GM12875 (cell line): ENCODE data around the gene FEM1B.

ENCODE experiments used
- H3K4me3 ChIP-seq: one replicate; pipeline ENCODE4 v1.5.1; 2011; ENCODE audit warnings: low read depth, low read length, control low read depth
- CTCF ChIP-seq: IDR thresholded peaks from 2 replicates; pipeline ENCODE4 v1.5.1; 2011; ENCODE audit warnings: low read depth, mild to moderate bottlenecking, control low read depth, inconsistent platforms, low read length, moderate library complexity, borderline replicate concordance; ENCODE audit not compliant: insufficient read depth

Gene FEM1B

GRCh38 chr15:68277131-68277602, 378 bp upstream of the FEM1B start:
- TF ChIP-seq CTCF = no peak

DNA sequence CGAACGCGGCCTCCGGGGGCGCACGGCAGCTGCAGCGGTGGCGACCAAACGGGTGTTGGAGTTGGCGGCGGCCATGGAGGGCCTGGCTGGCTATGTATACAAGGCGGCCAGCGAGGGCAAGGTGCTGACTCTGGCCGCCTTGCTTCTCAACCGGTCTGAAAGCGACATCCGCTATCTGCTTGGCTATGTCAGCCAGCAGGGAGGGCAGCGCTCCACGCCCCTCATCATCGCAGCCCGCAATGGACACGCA, 725 bp downstream of the FEM1B start:
- TF ChIP-seq CTCF = peak; percentile 69
- H3K4me3 ChIP-seq = peak overlapping the region; percentile 81

More at GRCh38 chr15:68277131-68277602, 378 bp upstream of the FEM1B start:
- H3K4me3 ChIP-seq = peak overlapping the region; percentile 81

DNA sequence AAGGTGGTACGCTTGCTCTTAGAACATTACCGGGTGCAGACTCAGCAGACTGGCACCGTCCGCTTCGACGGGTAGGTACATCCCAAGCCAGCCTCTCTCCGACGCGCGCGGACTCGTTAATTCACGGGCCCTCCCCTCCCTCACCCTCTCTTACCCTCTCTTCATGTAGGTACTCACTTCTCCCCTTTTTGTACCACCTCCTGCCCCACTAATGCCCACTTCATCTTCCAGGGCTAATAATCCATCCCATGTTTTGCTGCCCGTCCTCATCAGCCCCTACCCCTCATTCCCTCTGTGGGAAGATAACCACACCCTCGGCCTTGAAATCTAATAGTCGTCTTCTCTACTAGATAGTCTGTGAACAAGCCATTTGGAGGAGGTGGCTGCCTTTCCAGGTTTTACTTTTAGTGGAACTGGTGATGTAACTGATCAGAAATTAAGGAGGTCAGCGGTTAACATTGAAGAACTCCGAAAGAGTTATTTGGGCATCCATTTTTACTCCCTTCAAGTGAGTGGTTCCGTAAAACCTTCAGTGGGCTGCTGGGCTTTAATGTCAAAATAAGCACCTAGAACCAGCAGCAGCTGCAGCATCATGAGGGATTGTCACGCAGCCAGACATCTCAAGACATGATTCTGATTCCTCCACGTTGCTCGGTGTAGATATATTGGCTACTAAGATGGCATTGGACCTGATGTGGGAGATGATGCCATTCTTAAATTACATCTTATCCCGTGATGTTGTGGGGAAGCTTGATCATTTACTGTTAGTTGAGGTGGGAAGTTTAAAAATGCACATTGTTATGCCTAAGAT, 1.3 kb downstream of the FEM1B start:
- peak overlapping the region; percentile 81 for H3K4me3 ChIP-seq
- TF ChIP-seq CTCF = no peak

GRCh38 chr15:68279779-68280753, 2.5 kb downstream of the FEM1B start:
- H3K4me3 ChIP-seq = peak overlapping the region; percentile 39

GRCh38 chr15:68281008-68281407, 3.5 kb downstream of the FEM1B start:
- no peak for TF ChIP-seq CTCF
- H3K4me3 ChIP-seq = no peak overlapping the region

More at GRCh38 chr15:68279779-68280753, 2.5 kb downstream of the FEM1B start:
- no peak for TF ChIP-seq CTCF

DNA sequence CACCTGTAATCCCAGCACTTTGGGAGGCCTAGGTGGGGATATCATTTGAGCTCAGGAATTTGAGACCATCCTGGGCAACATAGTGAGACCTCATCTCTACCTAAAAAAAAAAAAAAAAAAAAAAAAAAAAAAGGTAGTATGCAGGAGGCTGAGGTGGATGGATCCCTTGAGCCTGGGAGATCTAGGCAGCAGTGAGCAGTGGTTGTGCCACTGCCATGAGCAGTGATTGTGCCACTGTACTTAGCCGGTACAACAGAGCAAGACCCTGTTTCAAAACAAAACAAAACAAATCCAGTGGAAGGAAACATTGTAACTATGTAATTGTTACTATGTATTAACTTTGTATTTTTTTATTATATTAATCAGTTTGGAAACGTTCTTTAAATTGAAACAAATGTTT, 5.9 kb downstream of the FEM1B start:
- no peak overlapping the region for H3K4me3 ChIP-seq
- TF ChIP-seq CTCF = no peak
